HepG2 (cell line): ENCODE data around the gene KAZALD1. TPM values are rescaled to one million over a fixed set of nuclear protein-coding genes. Genes with fewer than 3 reads are reported as not detected.
A peak's percentile ranks its signal among the peaks of the same experiment; 100 is the strongest.

Experiments
- AFF4 ChIP-seq: sonication (generic); formaldehyde crosslinking; IDR thresholded peaks from 2 replicates; pipeline ENCODE4 v1.4.0; 2020; ENCODE audit warnings: missing genetic modification reagents
- ARNT2 ChIP-seq: sonication (generic); formaldehyde crosslinking; IDR thresholded peaks from 2 replicates; pipeline ENCODE4 v1.8.0; 2022; ENCODE audit warnings: mild to moderate bottlenecking, low read depth, missing genetic modification reagents, moderate library complexity
- ELF4 ChIP-seq: sonication (generic); formaldehyde crosslinking; IDR thresholded peaks from 2 replicates; pipeline ENCODE4 v1.5.0; 2020; ENCODE audit warnings: missing genetic modification reagents, mild to moderate bottlenecking, moderate library complexity, borderline replicate concordance
- FIP1L1 ChIP-seq: fragments of 200-400 bp; formaldehyde crosslinking; IDR thresholded peaks from 2 replicates; pipeline ENCODE4 v1.6.1; 2018; ENCODE audit warnings: low read depth, mild to moderate bottlenecking, low read length, moderate library complexity, borderline replicate concordance; ENCODE audit not compliant: insufficient read depth
- FOSL1 ChIP-seq: sonication (generic); formaldehyde crosslinking; IDR thresholded peaks from 2 replicates; pipeline ENCODE4 v1.9.0; 2021; ENCODE audit warnings: missing genetic modification reagents, borderline replicate concordance
- HDAC1 ChIP-seq: sonication (generic); formaldehyde crosslinking; IDR thresholded peaks from 2 replicates; pipeline ENCODE4 v1.5.1; 2020; ENCODE audit warnings: mild to moderate bottlenecking, missing genetic modification reagents
- HOXD1 ChIP-seq: sonication (generic); formaldehyde crosslinking; IDR thresholded peaks from 2 replicates; pipeline ENCODE4 v1.5.0; 2020; ENCODE audit warnings: missing genetic modification reagents
- KAT2B ChIP-seq: fragments of 150-350 bp; IDR thresholded peaks from 2 replicates; pipeline ENCODE4 v1.6.1; 2014; ENCODE audit warnings: low read depth, low read length, borderline replicate concordance
- KLF9 ChIP-seq: IDR thresholded peaks from 2 replicates; pipeline ENCODE4 v1.6.1; 2016; ENCODE audit warnings: low read depth
- KMT2A ChIP-seq: sonication (generic); formaldehyde crosslinking; IDR thresholded peaks from 2 replicates; pipeline ENCODE4 v1.4.0; 2020; ENCODE audit warnings: missing genetic modification reagents
- MAFK ChIP-seq, 2 experiments: IDR thresholded peaks in 1 of 2; conservative IDR thresholded peaks in 1 of 2; 2 replicates each; pipeline ENCODE4 v1.6.1; 2011; ENCODE audit warnings: improper control_type of control experiment in 2 of 2, low read length in 2 of 2
- PHF8 ChIP-seq: sonication (generic); formaldehyde crosslinking; IDR thresholded peaks from 2 replicates; pipeline ENCODE4 v1.5.0; 2020; ENCODE audit warnings: missing genetic modification reagents
- SMAD3 ChIP-seq: sonication (generic); formaldehyde crosslinking; IDR thresholded peaks from 2 replicates; pipeline ENCODE4 v1.4.0; 2020; ENCODE audit warnings: missing genetic modification reagents
- TOE1 ChIP-seq: sonication (generic); formaldehyde crosslinking; IDR thresholded peaks from 2 replicates; pipeline ENCODE4 v1.4.0; 2020; ENCODE audit warnings: mild to moderate bottlenecking, missing genetic modification reagents
- ZBTB44 ChIP-seq: sonication (generic); formaldehyde crosslinking; IDR thresholded peaks from 2 replicates; pipeline ENCODE4 v1.4.0; 2020; ENCODE audit warnings: missing genetic modification reagents
- ZMYM3 ChIP-seq: sonication (generic); formaldehyde crosslinking; IDR thresholded peaks from 2 replicates; pipeline ENCODE4 v1.5.1; 2020; ENCODE audit warnings: mild to moderate bottlenecking, missing genetic modification reagents
- ZNF205 ChIP-seq: IDR thresholded peaks from 2 replicates; pipeline ENCODE4 v1.6.1; 2018; ENCODE audit warnings: missing biosample characterization, missing genetic modification reagents
- ZNF317 ChIP-seq: sonication (generic); formaldehyde crosslinking; IDR thresholded peaks from 2 replicates; pipeline ENCODE4 v1.5.0; 2020; ENCODE audit warnings: mild to moderate bottlenecking, missing genetic modification reagents
- ZNF33A ChIP-seq: sonication (generic); formaldehyde crosslinking; IDR thresholded peaks from 2 replicates; pipeline ENCODE4 v1.5.1; 2020; ENCODE audit warnings: missing genetic modification reagents, mild to moderate bottlenecking, moderate library complexity, borderline replicate concordance
- ZNF749 ChIP-seq: sonication (generic); formaldehyde crosslinking; IDR thresholded peaks from 2 replicates; pipeline ENCODE4 v1.8.0; 2022; ENCODE audit warnings: mild to moderate bottlenecking, missing genetic modification reagents, moderate library complexity, borderline replicate concordance
- ZNF83 ChIP-seq: sonication (generic); formaldehyde crosslinking; IDR thresholded peaks from 2 replicates; pipeline ENCODE4 v1.4.0; 2020; ENCODE audit warnings: missing genetic modification reagents, mild to moderate bottlenecking, borderline replicate concordance
- ZNF878 ChIP-seq: sonication (generic); formaldehyde crosslinking; IDR thresholded peaks from 2 replicates; pipeline ENCODE4 v1.8.1; 2023; ENCODE audit warnings: mild to moderate bottlenecking, missing genetic modification reagents, moderate library complexity
- polyA plus RNA-seq, 8 experiments: library from polyadenylated mRNA; depleted of rRNA in 3 of 8; stranded (reverse) in 7 of 8; unstranded in 1 of 8; fragments of >200 nt; fragmentation: Illumina TruSeq in 4 of 8; extraction: Trizol in 4 of 8; gene quantifications; 2 replicates each; pipeline versions ENCODE4 v1.2.1 to v1.2.3, GENCODE V29; 2011 to 2016; ENCODE audit warnings: low read depth in 4 of 8, missing spikeins in 1 of 8, mixed read lengths in 1 of 8; ENCODE audit not compliant: insufficient read depth in 1 of 8
- total RNA-seq, 5 experiments: library from RNA; depleted of rRNA; stranded (reverse); fragments of >200 nt; fragmentation: Illumina TruSeq; extraction: Trizol; gene quantifications; 2 replicates each; pipeline ENCODE4 v1.2.3, GENCODE V29; 2016; ENCODE audit warnings: low read depth in 1 of 5
- TF ChIP-seq, protein P1 (sequence below): sonication (generic); formaldehyde crosslinking; IDR thresholded peaks from 2 replicates; pipeline ENCODE4 v1.5.0; 2020; ENCODE audit warnings: missing genetic modification reagents

The KAZALD1 gene
- total and polyA plus RNA-seq, 2 of the 13 experiments (the other 11 are each of a cell fraction or from before 2014, with no cell fraction given), result 16.7 to 27.7 TPM

DNA sequence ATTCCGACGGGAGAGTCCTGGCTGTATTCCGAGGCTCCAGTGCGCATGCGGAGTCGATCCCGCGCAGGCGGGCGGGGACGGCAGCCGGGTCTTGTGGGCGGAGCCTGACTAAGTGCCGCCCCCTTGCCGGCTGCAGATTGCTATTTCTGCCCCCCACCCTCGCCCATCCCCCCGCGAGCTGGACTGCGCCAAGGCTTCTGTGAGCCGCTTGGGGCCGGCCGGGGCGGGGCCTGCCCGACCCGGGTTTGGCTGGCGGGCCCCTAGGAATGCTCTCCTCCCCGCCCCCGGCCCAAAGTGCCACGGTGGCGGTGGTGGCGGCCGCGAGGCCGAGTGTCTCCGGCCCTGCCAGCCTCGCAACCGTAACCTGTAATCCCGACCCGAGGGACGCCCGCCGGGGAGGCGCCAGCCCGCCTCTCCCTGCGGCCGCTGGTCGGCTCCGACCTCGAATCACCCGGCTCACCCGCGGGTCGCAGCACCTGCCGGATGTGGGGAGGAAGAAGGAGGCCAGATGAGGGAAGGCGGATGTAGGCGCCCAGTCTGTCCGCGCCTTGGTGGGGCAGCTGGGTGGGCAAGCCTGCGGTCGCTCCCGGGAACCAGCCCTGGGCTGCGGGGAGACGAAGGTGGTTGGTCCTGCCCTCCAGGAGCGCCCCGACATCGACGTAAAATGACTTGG is 702 bp upstream of the KAZALD1 start (continued):
- TF ChIP-seq KAT2B, result no peak
- 0 out of 2 replicates have a peak, but pooled peaks have one; percentile 36 for TF ChIP-seq ZBTB44
- TF ChIP-seq ARNT2 (CRISPR knock-in tag), result peak; percentile 76; the same call in 1 of the 2 replicates
- TF ChIP-seq, protein P1, sequence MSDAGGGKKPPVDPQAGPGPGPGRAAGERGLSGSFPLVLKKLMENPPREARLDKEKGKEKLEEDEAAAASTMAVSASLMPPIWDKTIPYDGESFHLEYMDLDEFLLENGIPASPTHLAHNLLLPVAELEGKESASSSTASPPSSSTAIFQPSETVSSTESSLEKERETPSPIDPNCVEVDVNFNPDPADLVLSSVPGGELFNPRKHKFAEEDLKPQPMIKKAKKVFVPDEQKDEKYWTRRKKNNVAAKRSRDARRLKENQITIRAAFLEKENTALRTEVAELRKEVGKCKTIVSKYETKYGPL (CRISPR knock-in tag), result peak; percentile 40; the same call in 1 of the 2 replicates
- peak; percentile 25; the same call in 1 of the 2 replicates for TF ChIP-seq ZMYM3 (CRISPR knock-in tag)
- TF ChIP-seq AFF4 (CRISPR knock-in tag), result peak; percentile 88; the same call in 1 of the 2 replicates
- TF ChIP-seq ELF4 (CRISPR knock-in tag), result peak; percentile 81
- TF ChIP-seq FOSL1 (CRISPR knock-in tag), result no peak
- TF ChIP-seq FIP1L1, result 0 out of 2 replicates have a peak, but pooled peaks have one; percentile 20
- peak; percentile 85; the same call in 1 of the 2 replicates for TF ChIP-seq ZNF749 (CRISPR knock-in tag)
- TF ChIP-seq SMAD3, result no peak
- peak; percentile 63; the same call in 1 of the 2 replicates for TF ChIP-seq KLF9
- no peak for TF ChIP-seq ZNF83 (CRISPR knock-in tag)
- no peak for TF ChIP-seq MAFK (conservative IDR thresholded peaks at IDR 0.05 in 1 of 2, IDR thresholded peaks at IDR 0.05 in 1 of 2; ENCODE audit: low read length in 2 of 2)
- no peak; the same call in 1 of the 2 replicates for TF ChIP-seq KMT2A (CRISPR knock-in tag)
- TF ChIP-seq ZNF878 (CRISPR knock-in tag), result peak; percentile 75; the same call in 1 of the 2 replicates
- no peak for TF ChIP-seq ZNF317 (CRISPR knock-in tag)
- peak; percentile 90 for TF ChIP-seq PHF8 (CRISPR knock-in tag)
- peak; percentile 11; the same call in 1 of the 2 replicates for TF ChIP-seq ZNF205 (CRISPR knock-in tag)
- TF ChIP-seq TOE1 (CRISPR knock-in tag), result no peak
- TF ChIP-seq HOXD1 (CRISPR knock-in tag), result peak; percentile 53
- TF ChIP-seq ZNF33A (CRISPR knock-in tag), result 0 out of 2 replicates have a peak, but pooled peaks have one; percentile 89
- TF ChIP-seq HDAC1 (CRISPR knock-in tag), result peak; percentile 84
